Activated CD8-positive, alpha-beta T cell treated with anti-CD3 and anti-CD28 coated beads for 36 hours (primary cell): ENCODE data around the gene NCS1. TPM values are rescaled to one million over a fixed set of nuclear protein-coding genes. Genes with fewer than 3 reads are reported as not detected.

Experiments
- ATAC-seq: fragments of 200-7000 bp; cut with Tn5 transposase; one replicate; pipeline ENCODE4 v1.10.0; 2021; ENCODE audit warnings: mild to moderate bottlenecking, moderate library complexity
- CTCF ChIA-PET: fragments of 350-600 bp; sonication (Branson Sonifier 250); formaldehyde crosslinking; loops from one replicate; lab custom pipeline; 2021; ENCODE audit warnings: antibody characterized with exemption; lab: Charles Lee
- POLR2A ChIA-PET: fragments of 350-600 bp; sonication (Branson Sonifier 250); formaldehyde crosslinking; loops from one replicate; lab custom pipeline; 2021; ENCODE audit warnings: antibody characterized with exemption; lab: Charles Lee
- DNase-seq: peaks from one replicate; pipeline ENCODE4 v3.0.0-alpha.2; 2020
- H3K27ac Mint-ChIP-seq: one replicate; pipeline ENCODE4 v1.8.0; 2021; ENCODE audit warnings: mild to moderate bottlenecking, mixed read lengths
- H3K27me3 Mint-ChIP-seq: one replicate; pipeline ENCODE4 v1.8.0; 2021; ENCODE audit warnings: mixed read lengths
- H3K36me3 Mint-ChIP-seq: one replicate; pipeline ENCODE4 v1.8.0; 2021; ENCODE audit warnings: low read depth, mixed read lengths
- H3K4me1 Mint-ChIP-seq: one replicate; pipeline ENCODE4 v1.8.0; 2021; ENCODE audit warnings: low read depth, mixed read lengths
- H3K4me3 Mint-ChIP-seq: one replicate; pipeline ENCODE4 v1.8.0; 2021; ENCODE audit warnings: mild to moderate bottlenecking, moderate library complexity, mixed read lengths
- H3K9me3 Mint-ChIP-seq: one replicate; pipeline ENCODE4 v1.8.0; 2021; ENCODE audit warnings: mixed read lengths
- CTCF ChIP-seq: fragments of 200-600 bp; IDR thresholded peaks from one replicate; pipeline ENCODE4 v1.8.0; 2022; ENCODE audit warnings: antibody characterized with exemption, mild to moderate bottlenecking
- intact Hi-C: fragments of 100-400 bp; cut with micrococcal nuclease; formaldehyde crosslinking; loops from one replicate; pipeline ENCODE4 v1.10.0; 2022
- total RNA-seq, 2 experiments: library from RNA; stranded (reverse); gene quantifications; one replicate each; pipeline ENCODE4 v1.2.3, GENCODE V29; 2021

NCS1 gene
- total RNA-seq, 2 experiments from 2014 or later = 21.2 to 21.3 TPM

GRCh38 chr9:130266236-130267098 lies 94.3 kb downstream of the NCS1 start:
- no peak for ATAC-seq
- H3K4me3 Mint-ChIP-seq = no peak overlapping the region
- intact Hi-C loops = no loop called here
- H3K4me1 Mint-ChIP-seq = peaks cover 2% of the 10 kb centered on the region
- POLR2A ChIA-PET = interaction anchor here (0.6 kb wide), 1 partner anchor 439 kb away, joined by 4 read pairs; no protein-coding TSS in a partner anchor
- H3K36me3 Mint-ChIP-seq = no peaks in the 10 kb centered on the region
- no peak for DNase-seq
- CTCF ChIA-PET = no interaction called here
- H3K27me3 Mint-ChIP-seq = peaks cover 70% of the 10 kb centered on the region
- H3K27ac Mint-ChIP-seq = no peak overlapping the region
- no peak for TF ChIP-seq CTCF
- no peaks in the 10 kb centered on the region for H3K9me3 Mint-ChIP-seq

DNA sequence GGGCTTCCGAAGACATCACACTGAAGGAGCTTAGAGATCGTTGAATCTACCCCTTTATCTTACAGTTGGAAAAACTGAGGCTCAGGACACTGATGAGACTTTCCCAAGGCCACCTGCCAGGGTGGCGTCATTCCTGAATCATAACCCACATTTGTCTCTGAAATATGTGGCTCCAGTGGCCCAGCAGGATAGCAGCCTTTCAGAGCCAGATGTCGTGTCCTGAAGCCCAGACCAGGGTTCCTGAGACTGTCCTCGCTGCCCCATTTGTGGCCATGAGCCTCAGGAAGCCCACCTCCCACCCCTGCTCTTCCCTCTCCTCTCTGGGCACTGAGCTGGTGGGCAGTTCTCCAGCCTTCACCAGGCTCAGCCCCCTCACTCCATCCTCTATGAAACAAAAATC lies 95.7 kb downstream of the NCS1 start:
- TF ChIP-seq CTCF = no peak
- DNase-seq (no peak), ATAC-seq (no peak)
- Mint-ChIP-seq H3K9me3 (no peaks in the 10 kb centered on the region), H3K27me3 (peaks cover 65% of the 10 kb centered on the region), H3K4me1 (peaks cover 2% of the 10 kb centered on the region), H3K27ac (no peak overlapping the region), H3K36me3 (no peaks in the 10 kb centered on the region), H3K4me3 (no peak overlapping the region)
- CTCF ChIA-PET = interaction anchor here (0.7 to 1.1 kb wide), 3 partner anchors 20 to 160 kb away, joined by 3 read pairs; no protein-coding TSS in a partner anchor
- intact Hi-C loops = no loop called here
- POLR2A ChIA-PET = no interaction called here

- Mint-ChIP-seq H3K27ac (no peak overlapping the region), H3K27me3 (peaks cover 58% of the 10 kb centered on the region)
Observed at GRCh38 chr9:130268521-130269211, 96.5 kb downstream of the NCS1 start.

GRCh38 chr9:130271473-130271872 lies 99.3 kb downstream of the NCS1 start:
- no peak for DNase-seq
- CTCF ChIA-PET = interaction anchor here (1.2 to 1.7 kb wide), 2 partner anchors 25 to 164 kb away, joined by 3 to 7 read pairs; no protein-coding TSS in a partner anchor
- H3K4me3 Mint-ChIP-seq = no peak overlapping the region
- intact Hi-C loops = no loop called here
- no peak for ATAC-seq
- no peak for TF ChIP-seq CTCF
- no peaks in the 10 kb centered on the region for H3K36me3 Mint-ChIP-seq
- peaks cover 41% of the 10 kb centered on the region for H3K27me3 Mint-ChIP-seq
- H3K27ac Mint-ChIP-seq = no peak overlapping the region
- no peaks in the 10 kb centered on the region for H3K4me1 Mint-ChIP-seq
- H3K9me3 Mint-ChIP-seq = no peaks in the 10 kb centered on the region
- POLR2A ChIA-PET = interaction anchor here (0.9 kb wide), 1 partner anchor 163 kb away, joined by 3 read pairs; no protein-coding TSS in a partner anchor

More at GRCh38 chr9:130268521-130269211, 96.5 kb downstream of the NCS1 start:
- TF ChIP-seq CTCF = no peak
- no peak for DNase-seq
- no peak for ATAC-seq
- intact Hi-C loops = no loop called here
- ChIA-PET CTCF (interaction anchor here (1.1 kb wide), 1 partner anchor 161 kb away, joined by 3 read pairs; no protein-coding TSS in a partner anchor), POLR2A (no interaction called here)
- Mint-ChIP-seq H3K9me3 (no peaks in the 10 kb centered on the region), H3K4me1 (peaks cover 2% of the 10 kb centered on the region), H3K4me3 (no peak overlapping the region), H3K36me3 (no peaks in the 10 kb centered on the region)
